Panc1 (cell line): ENCODE data around the gene ESCO1.

Experiments used
- CTCF ChIP-seq: fragments of 450-650 bp; IDR thresholded peaks from 2 replicates; pipeline ENCODE4 v1.5.1; 2017; ENCODE audit warnings: mild to moderate bottlenecking
- POLR2AphosphoS5 ChIP-seq: IDR thresholded peaks from 2 replicates; pipeline ENCODE4 v1.6.1; 2012; ENCODE audit warnings: mild to moderate bottlenecking, low read depth, low read length, moderate library complexity
- REST ChIP-seq, 2 experiments: IDR thresholded peaks; 2 replicates each; pipeline ENCODE4 v1.6.1; 2011 to 2012; ENCODE audit warnings: low read depth in 2 of 2, control low read depth in 1 of 2, low read length in 1 of 2, mild to moderate bottlenecking in 1 of 2, moderate library complexity in 1 of 2; ENCODE audit not compliant: insufficient read depth in 1 of 2
- SIN3A ChIP-seq: IDR thresholded peaks from 2 replicates; pipeline ENCODE4 v1.6.1; 2012; ENCODE audit warnings: low read depth, mild to moderate bottlenecking, low read length, moderate library complexity, borderline replicate concordance; ENCODE audit not compliant: insufficient read depth
- TCF7L2 ChIP-seq: IDR thresholded peaks from 2 replicates; pipeline ENCODE4 v1.6.1; 2011; ENCODE audit warnings: mild to moderate bottlenecking, low read depth, low read length, inconsistent platforms

- TF ChIP-seq CTCF (no peak), POLR2AphosphoS5 (no peak), TCF7L2 (no peak), SIN3A (no peak), REST (IDR thresholded peaks at IDR 0.05; ENCODE audit: insufficient read depth in 1 of 2, low read depth in 2 of 2, low read length in 1 of 2) (no peak)
Observed at GRCh38 chr18:21575656-21576055, 24.8 kb downstream of the ESCO1 start.
